Cardiac fibroblast (primary cell): Measurements from ENCODE around the gene AHRR.

Experiments used
- DNase-seq, 2 donors: peaks; one replicate each; pipeline versions ENCODE4 v3.0.0 to v3.0.0-alpha.2; 2010; ENCODE audit warnings: low read depth in 2 of 2
- H3K4me3 ChIP-seq, 2 donors: replicated peaks in 1 of 2; 1 replicate in 1 of 2; 2 replicates in 1 of 2; pipeline ENCODE4 v1.5.1; 2011; ENCODE audit warnings: low read depth in 2 of 2, low read length in 2 of 2, mild to moderate bottlenecking in 2 of 2, moderate library complexity in 1 of 2
- CTCF ChIP-seq: IDR thresholded peaks from one replicate; pipeline ENCODE4 v1.5.1; 2011; ENCODE audit warnings: low read depth, mild to moderate bottlenecking, low read length, inconsistent platforms

AHRR gene

GRCh38 chr5:344668-345067 lies 23.2 kb downstream of the AHRR start:
- no peak overlapping the region for H3K4me3 ChIP-seq
- DNase-seq: no peak
- TF ChIP-seq CTCF: no peak

- no peak overlapping the region for H3K4me3 ChIP-seq
- no peak for TF ChIP-seq CTCF
Observed at GRCh38 chr5:345404-346195, 24.1 kb downstream of the AHRR start.

GRCh38 chr5:346229-346935 lies 24.9 kb downstream of the AHRR start:
- H3K4me3 ChIP-seq: no peak overlapping the region
- no peak for TF ChIP-seq CTCF
- no peak for DNase-seq

More at GRCh38 chr5:345404-346195, 24.1 kb downstream of the AHRR start:
- no peak for DNase-seq

GRCh38 chr5:347712-348284 lies 26.3 kb downstream of the AHRR start:
- no peak for TF ChIP-seq CTCF
- DNase-seq: no peak
- H3K4me3 ChIP-seq: no peak overlapping the region

GRCh38 chr5:348726-349125 lies 27.2 kb downstream of the AHRR start:
- TF ChIP-seq CTCF: no peak
- no peak for DNase-seq
- H3K4me3 ChIP-seq: no peak overlapping the region

- DNase-seq: no peak
- TF ChIP-seq CTCF: peak; percentile 10
- no peak overlapping the region for H3K4me3 ChIP-seq
Observed at GRCh38 chr5:350355-350754, 28.8 kb downstream of the AHRR start.
